Dedifferentiated amniotic fluid mesenchymal stem cell (primary cell): Measurements from ENCODE around the gene MUC21.
"Not testable (repeated sequence)": the region's sequence is repeated elsewhere in the genome, so short reads cannot be mapped to it uniquely, and the experiment has no call there.

Experiments
- DNase-seq: peaks from one replicate; pipeline ENCODE4 v3.0.0-alpha.2; 2016; ENCODE audit errors: extremely low spot score

MUC21 gene

DNA sequence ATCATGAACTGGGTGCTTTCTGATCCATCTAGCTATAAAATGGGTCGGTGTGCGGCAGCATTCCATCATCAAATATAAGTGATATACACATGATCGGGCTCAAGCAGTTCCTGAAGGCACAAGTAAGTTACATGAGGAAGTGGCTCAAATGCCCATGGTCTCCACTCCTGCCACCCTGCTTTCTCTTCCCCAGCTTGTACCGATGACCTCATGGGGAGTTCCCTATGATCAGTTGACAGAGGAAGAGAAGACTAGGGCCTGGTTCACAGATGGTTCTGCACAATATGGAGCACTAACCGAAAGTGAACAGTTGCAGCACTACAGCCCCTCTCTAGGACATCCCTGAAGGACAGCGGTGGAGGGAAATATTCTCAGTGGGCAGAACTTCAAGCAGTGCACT is 14.3 kb upstream of the MUC21 start:
- not testable (repeated sequence) for DNase-seq

- DNase-seq, result no peak
Observed at GRCh38 chr6:30970946-30971345, 12.6 kb upstream of the MUC21 start.

DNA sequence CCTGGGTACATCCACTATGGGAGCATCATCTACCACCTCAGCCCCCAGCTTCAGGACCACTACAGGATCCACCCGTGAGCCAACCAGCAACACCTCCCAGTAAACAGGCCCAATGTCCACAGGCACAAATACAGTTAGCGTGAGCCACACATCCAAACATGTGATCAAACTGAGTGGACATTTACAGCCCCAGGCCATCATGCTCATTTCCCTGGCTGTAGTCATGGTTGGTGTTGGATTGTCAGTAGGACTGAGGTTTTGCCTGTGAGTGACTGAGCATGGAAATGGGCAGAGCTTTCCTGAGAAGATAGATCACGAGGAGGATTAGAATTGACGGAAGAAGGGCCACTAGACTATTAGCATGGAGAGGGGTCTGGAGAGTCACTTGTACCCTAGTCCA is 10.7 kb upstream of the MUC21 start:
- no peak for DNase-seq

DNA sequence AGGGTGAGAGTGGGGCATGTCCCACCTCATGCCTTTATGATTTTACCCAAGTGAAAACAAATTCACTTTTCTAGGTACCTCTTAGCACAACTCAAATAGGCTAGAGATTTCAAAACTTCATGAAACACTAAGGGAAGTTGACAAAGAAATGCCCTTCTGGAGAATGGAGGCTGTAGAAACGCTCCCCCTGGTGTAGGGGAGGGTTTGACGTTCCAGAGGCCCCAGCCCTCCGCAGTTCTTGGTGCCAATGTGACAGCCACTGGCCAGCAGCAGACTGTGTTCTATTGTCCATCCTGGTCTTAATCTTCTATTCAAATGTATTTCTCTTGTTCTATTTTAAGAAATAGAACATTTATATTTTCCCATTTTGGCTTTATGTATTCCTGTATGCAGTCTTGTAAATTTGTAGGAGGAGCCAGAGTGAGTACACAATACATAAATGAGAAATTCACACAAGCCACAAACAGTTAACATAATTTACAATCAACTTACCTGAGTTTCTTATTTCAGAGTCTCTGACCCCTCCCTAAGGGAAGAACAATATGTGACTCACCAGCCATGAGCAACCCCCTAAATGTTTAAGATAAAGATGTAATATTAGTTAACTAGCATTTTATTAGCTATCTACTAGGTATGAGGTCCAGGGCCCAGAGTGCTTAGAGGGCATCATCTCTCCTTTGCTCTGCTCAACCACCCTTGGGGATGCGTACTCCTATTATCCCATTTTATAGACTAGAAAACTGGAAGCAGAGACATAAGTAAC is 8.8 kb upstream of the MUC21 start:
- no peak for DNase-seq

DNA sequence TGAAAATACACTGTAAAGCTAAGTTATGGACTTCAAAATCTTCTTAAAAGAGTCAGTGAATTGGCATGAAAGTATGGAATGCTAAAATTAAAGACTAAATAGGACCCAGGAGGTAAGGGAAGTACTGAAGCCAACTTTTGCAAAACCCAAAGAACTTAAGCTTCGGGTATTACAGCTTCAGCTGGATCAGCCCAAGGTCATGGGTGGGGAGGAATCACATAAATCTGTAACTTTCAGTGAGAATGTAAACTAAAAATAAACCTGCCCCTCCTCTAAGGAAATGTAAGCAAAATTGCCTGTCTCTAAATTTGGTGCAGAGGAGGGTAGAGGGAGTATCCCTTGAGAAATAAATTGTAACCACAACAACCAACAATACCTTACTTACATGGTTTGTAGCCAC is 4.4 kb upstream of the MUC21 start:
- peak; percentile 62 for DNase-seq

- DNase-seq, result no peak
Observed at GRCh38 chr6:30979690-30980089, 3.8 kb upstream of the MUC21 start.

- peak; percentile 57 for DNase-seq
Observed at GRCh38 chr6:30981942-30982772, 1.4 kb upstream of the MUC21 start.

DNA sequence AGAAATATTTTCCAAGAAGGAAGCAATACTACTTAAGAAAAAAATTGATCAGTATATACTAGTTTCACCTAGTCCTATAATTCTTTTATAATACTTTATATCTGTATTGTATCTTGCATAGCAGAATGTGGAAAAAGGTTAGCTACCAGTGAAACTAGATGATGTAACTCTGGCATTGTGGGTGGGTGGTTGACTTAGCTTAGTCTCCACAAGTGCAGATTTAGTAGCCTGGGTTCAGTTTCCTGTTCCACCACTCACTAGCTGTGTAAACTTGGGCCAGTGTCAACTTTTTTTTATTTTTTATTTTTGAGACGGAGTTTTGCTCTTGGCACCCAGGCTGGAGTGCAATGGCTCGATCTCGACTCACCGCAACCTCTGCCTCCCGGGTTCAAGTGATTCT is 2.0 kb downstream of the MUC21 start:
- DNase-seq, result no peak

- DNase-seq, result no peak
Observed at GRCh38 chr6:30987304-30987703, 3.8 kb downstream of the MUC21 start.

DNA sequence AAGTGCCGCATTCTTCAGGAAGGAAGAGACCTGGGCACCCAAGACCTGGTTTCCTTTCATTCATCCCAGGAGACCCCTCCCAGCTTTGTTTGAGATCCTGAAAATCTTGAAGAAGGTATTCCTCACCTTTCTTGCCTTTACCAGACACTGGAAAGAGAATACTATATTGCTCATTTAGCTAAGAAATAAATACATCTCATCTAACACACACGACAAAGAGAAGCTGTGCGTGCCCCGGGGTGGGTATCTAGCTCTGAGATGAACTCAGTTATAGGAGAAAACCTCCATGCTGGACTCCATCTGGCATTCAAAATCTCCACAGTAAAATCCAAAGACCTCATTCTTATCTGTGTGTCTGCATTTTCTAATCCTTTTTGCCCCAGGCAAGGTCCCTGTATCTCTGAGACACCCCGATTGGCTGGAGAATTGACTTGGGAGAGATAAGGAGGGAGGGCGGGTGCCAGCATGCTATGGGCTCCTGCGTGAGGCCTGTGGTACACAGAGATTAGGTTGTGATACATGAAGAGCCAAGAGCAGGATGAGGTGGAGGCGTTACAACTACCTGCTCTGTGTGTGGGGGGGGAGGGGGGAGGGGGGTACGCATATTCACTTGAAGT is 4.8 kb downstream of the MUC21 start:
- DNase-seq, result no peak

DNA sequence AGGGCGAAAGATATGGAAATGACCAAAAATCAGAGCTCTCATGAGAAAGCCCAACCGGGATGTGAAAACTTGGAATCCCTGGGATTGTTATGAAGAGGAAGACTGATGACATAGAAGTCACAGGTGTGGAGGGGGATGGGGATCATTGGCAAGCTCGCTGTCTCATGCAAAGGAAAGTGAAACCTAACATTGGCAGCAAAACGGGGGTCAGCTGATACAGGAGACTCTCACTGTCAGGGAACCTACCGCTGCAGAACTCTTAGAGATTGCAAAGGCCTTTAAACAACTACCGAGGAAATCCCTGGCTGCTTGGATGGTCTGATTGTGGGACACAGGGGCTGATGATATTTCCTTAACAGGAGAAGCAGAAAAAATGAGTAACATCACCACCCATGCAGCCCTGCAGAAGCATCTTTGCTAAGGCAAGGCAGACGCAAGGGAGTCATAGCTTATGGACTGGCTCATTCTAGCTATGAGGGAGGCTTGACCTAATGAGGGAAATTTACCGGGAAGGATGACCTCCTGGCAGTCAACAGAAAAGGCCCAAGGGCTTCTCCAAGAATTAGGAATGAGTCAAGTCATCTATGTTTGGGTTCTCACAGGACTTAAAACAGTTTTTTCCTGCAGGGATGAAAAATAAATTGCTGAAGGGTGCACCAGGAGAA is 7.0 kb downstream of the MUC21 start:
- DNase-seq, result no peak

DNA sequence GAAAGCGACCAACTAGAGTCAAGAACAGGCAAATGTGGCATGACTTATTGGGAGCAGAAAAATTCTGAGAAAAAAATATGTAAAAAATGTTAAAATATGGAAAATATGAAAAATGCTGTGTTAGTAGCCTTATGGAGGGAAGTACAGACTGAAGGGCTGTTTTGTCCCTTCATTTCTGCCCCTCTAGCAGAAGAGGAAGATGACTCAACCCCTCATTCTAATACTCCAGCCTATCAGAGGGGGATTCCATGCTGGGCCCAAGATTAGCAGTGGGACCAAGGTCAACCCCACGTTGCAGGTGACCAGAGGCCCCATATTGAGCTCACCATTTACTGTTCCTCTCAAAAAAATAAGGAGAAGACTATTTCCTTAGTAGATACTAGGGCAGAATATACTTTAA is 8.4 kb downstream of the MUC21 start:
- no peak for DNase-seq

GRCh38 chr6:30997301-30997700 is 13.8 kb downstream of the MUC21 start:
- no peak for DNase-seq

- DNase-seq, result peak; percentile 31
Observed at GRCh38 chr6:30998785-30999184, 15.3 kb downstream of the MUC21 start.

- not testable (repeated sequence) for DNase-seq
Observed at GRCh38 chr6:31000067-31000860, 16.7 kb downstream of the MUC21 start.

GRCh38 chr6:31001281-31001888 is 17.9 kb downstream of the MUC21 start:
- no peak for DNase-seq

- DNase-seq, result no peak
Observed at GRCh38 chr6:31002471-31002870, 19.0 kb downstream of the MUC21 start.

DNA sequence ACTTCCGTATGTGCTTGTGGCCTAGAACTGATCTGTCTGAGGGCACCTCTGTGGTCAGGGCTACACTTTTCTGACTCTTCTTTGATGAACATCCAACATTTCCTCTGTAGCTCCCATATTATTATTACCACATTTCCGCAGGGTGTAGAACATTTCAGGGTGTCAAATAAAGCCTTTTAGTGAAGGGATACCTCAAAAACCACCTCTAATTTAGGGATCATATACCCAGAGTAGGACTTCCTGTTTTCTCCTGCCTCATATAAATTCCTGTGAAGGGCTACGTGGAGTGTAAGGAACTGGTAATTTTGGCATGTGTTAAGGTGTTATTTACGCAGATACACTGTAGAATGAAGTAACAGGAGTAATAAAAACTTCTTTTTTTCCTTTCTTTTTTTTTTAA is 21.3 kb downstream of the MUC21 start:
- DNase-seq, result no peak

- DNase-seq, result no peak
Observed at GRCh38 chr6:31005249-31006020, 21.9 kb downstream of the MUC21 start.

DNA sequence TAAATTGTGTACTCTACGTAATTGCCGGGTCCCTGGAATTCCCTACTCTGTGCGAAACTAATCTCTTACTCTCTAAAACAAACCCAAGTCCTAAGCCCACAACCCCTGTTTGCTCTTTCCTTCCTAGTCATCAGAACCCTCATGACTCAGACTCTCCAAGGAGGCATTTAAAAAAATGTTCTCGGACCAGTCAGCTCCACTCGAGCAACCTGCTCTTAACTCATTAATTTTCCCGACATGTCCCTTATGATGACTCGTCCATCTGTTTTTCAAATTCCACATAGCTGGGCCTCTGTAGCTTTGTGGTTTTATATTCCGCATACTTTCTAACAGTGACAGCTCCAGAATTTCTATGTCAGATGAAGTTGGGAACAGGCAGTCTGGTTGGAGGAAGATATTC is 24.2 kb downstream of the MUC21 start:
- DNase-seq, result peak; percentile 81
